Stimulated activated naive CD8-positive, alpha-beta T cell treated with anti-CD3 and anti-CD28 coated beads, Interleukin-15, Interleukin-2, amounts not matched to agents 100 U/mL and 50 U/mL, for 24 hours (primary cell): ENCODE measurements around the gene CCL11.
"Not testable (repeated sequence)": the region's sequence is repeated elsewhere in the genome, so short reads cannot be mapped to it uniquely, and the experiment has no call there.

Experiments
- ATAC-seq: fragments of 150-1000 bp; cut with Tn5 transposase; one replicate; pipeline ENCODE4 v1.10.0; 2021
- DNase-seq: peaks from one replicate; pipeline ENCODE4 v3.0.0; 2021

CCL11 gene

GRCh38 chr17:34307110-34307509, 21.6 kb downstream of the CCL11 start:
- DNase-seq, result no peak
- ATAC-seq, result no peak

GRCh38 chr17:34308371-34308770, 22.8 kb downstream of the CCL11 start:
- no peak for DNase-seq
- no peak for ATAC-seq

- ATAC-seq (no peak), DNase-seq (no peak)
Observed at GRCh38 chr17:34311291-34311690, 25.7 kb downstream of the CCL11 start.

- DNase-seq (no peak), ATAC-seq (no peak)
Observed at GRCh38 chr17:34312080-34312479, 26.5 kb downstream of the CCL11 start.

GRCh38 chr17:34313164-34313563, 27.6 kb downstream of the CCL11 start:
- ATAC-seq (no peak), DNase-seq (no peak)

GRCh38 chr17:34314279-34314678, 28.7 kb downstream of the CCL11 start:
- DNase-seq (no peak), ATAC-seq (no peak)

GRCh38 chr17:34318474-34318873, 32.9 kb downstream of the CCL11 start:
- peak; percentile 12 for DNase-seq

GRCh38 chr17:34319039-34319483, 33.5 kb downstream of the CCL11 start, which contains the start of gene CCL8:
CCL8 (plus strand) TSS chr17:34319435; CDS start chr17:34319502, 67 bp downstream.
- no peak for DNase-seq
- ATAC-seq, result no peak

More at GRCh38 chr17:34318474-34318873, 32.9 kb downstream of the CCL11 start:
- ATAC-seq, result no peak

- ATAC-seq (no peak), DNase-seq (no peak)
Observed at GRCh38 chr17:34321964-34322363, 36.4 kb downstream of the CCL11 start.

- ATAC-seq, DNase-seq: not testable (repeated sequence)
Observed at GRCh38 chr17:34327580-34327979, 42.0 kb downstream of the CCL11 start.

- ATAC-seq (no peak), DNase-seq (no peak)
Observed at GRCh38 chr17:34337701-34338100, 52.2 kb downstream of the CCL11 start.
